MM.1S (cell line): ENCODE results near the gene GRHL3.
"Not testable (repeated sequence)": the region's sequence is repeated elsewhere in the genome, so short reads cannot be mapped to it uniquely, and the experiment has no call there.

Source experiments
- EZH2 ChIP-seq: fragments of 300-600 bp; sonication (generic); optimal IDR thresholded peaks from 2 replicates; pipeline ENCODE3; 2017; ENCODE audit warnings: low read depth, mild to moderate bottlenecking, antibody characterized with exemption, low read length, mixed read lengths
- EZH2phosphoT487 ChIP-seq: fragments of 300-600 bp; sonication (generic); IDR thresholded peaks from 2 replicates; pipeline ENCODE4 v1.6.1; 2018; ENCODE audit warnings: antibody characterized with exemption, low read length
- TF ChIP-seq, protein P1 (sequence below): fragments of 300-600 bp; sonication (generic); IDR thresholded peaks from 2 replicates; pipeline ENCODE4 v1.5.1; 2016; ENCODE audit warnings: antibody characterized with exemption, low read length, mixed read lengths

DNA sequence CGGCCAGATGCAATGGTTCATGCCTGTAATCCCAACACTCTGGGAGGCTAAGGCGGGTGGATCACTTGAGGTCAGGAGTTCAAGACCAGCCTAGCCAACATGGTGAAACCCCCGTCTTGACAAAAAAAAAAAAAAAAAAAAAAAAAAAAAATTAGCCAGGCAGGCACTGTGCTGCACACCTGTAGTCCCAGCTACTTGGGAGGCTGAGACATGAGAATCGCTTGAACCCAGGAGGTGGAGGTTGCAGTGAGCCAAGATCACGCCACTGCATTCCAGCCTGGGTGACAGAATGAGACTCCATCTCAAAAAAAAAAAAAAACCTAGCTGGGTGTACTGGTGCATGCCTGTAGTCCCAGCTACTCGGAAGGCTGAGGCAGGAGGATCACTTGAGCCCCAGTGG is 31.4 kb upstream of the GRHL3 start:
- TF ChIP-seq, protein P1, sequence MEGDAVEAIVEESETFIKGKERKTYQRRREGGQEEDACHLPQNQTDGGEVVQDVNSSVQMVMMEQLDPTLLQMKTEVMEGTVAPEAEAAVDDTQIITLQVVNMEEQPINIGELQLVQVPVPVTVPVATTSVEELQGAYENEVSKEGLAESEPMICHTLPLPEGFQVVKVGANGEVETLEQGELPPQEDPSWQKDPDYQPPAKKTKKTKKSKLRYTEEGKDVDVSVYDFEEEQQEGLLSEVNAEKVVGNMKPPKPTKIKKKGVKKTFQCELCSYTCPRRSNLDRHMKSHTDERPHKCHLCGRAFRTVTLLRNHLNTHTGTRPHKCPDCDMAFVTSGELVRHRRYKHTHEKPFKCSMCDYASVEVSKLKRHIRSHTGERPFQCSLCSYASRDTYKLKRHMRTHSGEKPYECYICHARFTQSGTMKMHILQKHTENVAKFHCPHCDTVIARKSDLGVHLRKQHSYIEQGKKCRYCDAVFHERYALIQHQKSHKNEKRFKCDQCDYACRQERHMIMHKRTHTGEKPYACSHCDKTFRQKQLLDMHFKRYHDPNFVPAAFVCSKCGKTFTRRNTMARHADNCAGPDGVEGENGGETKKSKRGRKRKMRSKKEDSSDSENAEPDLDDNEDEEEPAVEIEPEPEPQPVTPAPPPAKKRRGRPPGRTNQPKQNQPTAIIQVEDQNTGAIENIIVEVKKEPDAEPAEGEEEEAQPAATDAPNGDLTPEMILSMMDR = not testable (repeated sequence)
- not testable (repeated sequence) for TF ChIP-seq EZH2, EZH2phosphoT487
